Suprapubic skin (tissue), 4 donors: ENCODE data around the gene ZNRF3.

Source experiments
- EP300 ChIP-seq: sonication (generic); formaldehyde crosslinking; IDR thresholded peaks from one replicate; pipeline ENCODE4 v1.6.1; 2017; ENCODE audit warnings: antibody characterized with exemption
- POLR2A ChIP-seq, 2 donors: fragments of 450-650 bp; IDR thresholded peaks; one replicate each; pipeline ENCODE4 v1.6.1; 2017; ENCODE audit warnings: antibody characterized with exemption in 2 of 2, mild to moderate bottlenecking in 2 of 2, moderate library complexity in 2 of 2
- POLR2AphosphoS5 ChIP-seq, 3 donors: sonication (generic); formaldehyde crosslinking; IDR thresholded peaks; one replicate each; pipeline ENCODE4 v1.6.1; 2017; ENCODE audit warnings: antibody characterized with exemption in 3 of 3
- TF ChIP-seq, protein P1 (sequence below), 2 donors: fragments of 200-600 bp in 1 of 2; fragments of 450-650 bp in 1 of 2; sonication (generic) in 1 of 2; IDR thresholded peaks; one replicate each; pipeline ENCODE4 v1.5.1; 2016 to 2019; ENCODE audit warnings: antibody characterized with exemption in 2 of 2, mild to moderate bottlenecking in 1 of 2, moderate library complexity in 1 of 2

DNA sequence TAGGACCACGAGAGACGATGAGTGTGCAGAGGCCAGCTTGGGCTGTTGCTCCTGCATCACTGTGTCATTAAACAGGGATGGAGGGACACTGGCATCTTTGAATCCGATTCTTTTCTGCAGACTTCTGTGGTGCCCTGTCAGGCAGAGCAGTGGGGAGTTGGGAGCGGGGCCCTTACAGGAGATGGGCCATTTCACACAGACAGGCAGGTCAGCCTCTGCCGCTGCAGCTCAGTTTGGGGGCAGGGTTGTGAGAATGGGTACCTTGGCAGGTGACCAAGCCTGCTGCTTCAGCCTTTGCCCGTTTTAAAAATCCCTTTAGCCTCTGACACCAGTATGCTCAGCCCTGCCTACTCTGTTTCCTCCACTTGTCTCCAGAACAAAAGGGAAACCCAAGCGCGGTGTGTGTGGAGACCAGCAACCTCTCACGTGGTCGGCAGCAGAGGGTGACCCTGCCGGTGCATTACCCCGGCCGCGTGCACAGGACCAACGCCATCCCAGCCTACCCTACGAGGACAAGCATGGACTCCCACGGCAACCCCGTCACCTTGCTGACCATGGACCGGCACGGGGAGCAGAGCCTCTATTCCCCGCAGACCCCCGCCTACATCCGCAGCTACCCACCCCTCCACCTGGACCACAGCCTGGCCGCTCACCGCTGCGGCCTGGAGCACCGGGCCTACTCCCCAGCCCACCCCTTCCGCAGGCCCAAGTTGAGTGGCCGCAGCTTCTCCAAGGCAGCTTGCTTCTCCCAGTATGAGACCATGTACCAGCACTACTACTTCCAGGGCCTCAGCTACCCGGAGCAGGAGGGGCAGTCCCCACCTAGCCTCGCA lies 165.7 kb downstream of the ZNRF3 start:
- TF ChIP-seq, protein P1, sequence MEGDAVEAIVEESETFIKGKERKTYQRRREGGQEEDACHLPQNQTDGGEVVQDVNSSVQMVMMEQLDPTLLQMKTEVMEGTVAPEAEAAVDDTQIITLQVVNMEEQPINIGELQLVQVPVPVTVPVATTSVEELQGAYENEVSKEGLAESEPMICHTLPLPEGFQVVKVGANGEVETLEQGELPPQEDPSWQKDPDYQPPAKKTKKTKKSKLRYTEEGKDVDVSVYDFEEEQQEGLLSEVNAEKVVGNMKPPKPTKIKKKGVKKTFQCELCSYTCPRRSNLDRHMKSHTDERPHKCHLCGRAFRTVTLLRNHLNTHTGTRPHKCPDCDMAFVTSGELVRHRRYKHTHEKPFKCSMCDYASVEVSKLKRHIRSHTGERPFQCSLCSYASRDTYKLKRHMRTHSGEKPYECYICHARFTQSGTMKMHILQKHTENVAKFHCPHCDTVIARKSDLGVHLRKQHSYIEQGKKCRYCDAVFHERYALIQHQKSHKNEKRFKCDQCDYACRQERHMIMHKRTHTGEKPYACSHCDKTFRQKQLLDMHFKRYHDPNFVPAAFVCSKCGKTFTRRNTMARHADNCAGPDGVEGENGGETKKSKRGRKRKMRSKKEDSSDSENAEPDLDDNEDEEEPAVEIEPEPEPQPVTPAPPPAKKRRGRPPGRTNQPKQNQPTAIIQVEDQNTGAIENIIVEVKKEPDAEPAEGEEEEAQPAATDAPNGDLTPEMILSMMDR (IDR thresholded peaks at IDR 0.05): no peak
- TF ChIP-seq POLR2AphosphoS5 (IDR thresholded peaks at IDR 0.05) (no peak), EP300 (no peak), POLR2A (IDR thresholded peaks at IDR 0.05) (no peak)
